Measurements from ENCODE around the gene NEDD8. TPM values are rescaled to one million over a fixed set of nuclear protein-coding genes. Genes with fewer than 3 reads are reported as not detected.
"Not testable (repeated sequence)": the region's sequence is repeated elsewhere in the genome, so short reads cannot be mapped to it uniquely, and the experiment has no call there.

The NEDD8 gene
- polyA plus RNA-seq, 3 donors from 2014 or later: 347 to 503 (median 373) TPM

GRCh38 chr14:24235804-24236688 lies 3.9 kb upstream of the NEDD8 start:
- H3K36me3 Mint-ChIP-seq: peaks cover 0 to 39% (median 27%) of the 10 kb centered on the region in 3 donors
- H3K27ac Mint-ChIP-seq: peak overlapping the region; percentile 38 to 83 (median 48)
- H3K9me3 Mint-ChIP-seq: no peaks in the 10 kb centered on the region
- no peak for DNase-seq
- H3K4me3 Mint-ChIP-seq: no peak overlapping the region
- peaks cover 2 to 15% (median 2%) of the 10 kb centered on the region in 3 donors for H3K27me3 Mint-ChIP-seq (ENCODE audit: low read depth in 3 of 3)
- H3K4me1 Mint-ChIP-seq: peaks cover 69 to 90% of the 10 kb centered on the region in 2 donors

GRCh38 chr14:24234095-24235005 lies 2.2 kb upstream of the NEDD8 start:
- H3K4me3 Mint-ChIP-seq: peak overlapping the region; percentile 11 to 99 (median 98)
- H3K4me1 Mint-ChIP-seq: peaks cover 56 to 76% of the 10 kb centered on the region in 2 donors
- H3K27me3 Mint-ChIP-seq (ENCODE audit: low read depth in 3 of 3): peaks cover 0 to 12% (median 0%) of the 10 kb centered on the region in 3 donors
- peak overlapping the region; percentile 22 to 94 (median 64) for H3K27ac Mint-ChIP-seq
- no peaks in the 10 kb centered on the region for H3K9me3 Mint-ChIP-seq
- peaks cover 0 to 29% (median 27%) of the 10 kb centered on the region in 3 donors for H3K36me3 Mint-ChIP-seq
- no peak for DNase-seq

GRCh38 chr14:24233538-24233866 lies 1.3 kb upstream of the NEDD8 start:
- H3K9me3 Mint-ChIP-seq: no peaks in the 10 kb centered on the region
- no peak for DNase-seq
- peak overlapping the region; percentile 98 to 99 (median 98) for H3K4me3 Mint-ChIP-seq
- peaks cover 0 to 10% (median 0%) of the 10 kb centered on the region in 3 donors for H3K27me3 Mint-ChIP-seq (ENCODE audit: low read depth in 3 of 3)
- peaks cover 0 to 26% (median 22%) of the 10 kb centered on the region in 3 donors for H3K36me3 Mint-ChIP-seq
- H3K27ac Mint-ChIP-seq: peak overlapping the region; percentile 94 to 99 (median 97)
- peaks cover 51 to 72% of the 10 kb centered on the region in 2 donors for H3K4me1 Mint-ChIP-seq

GRCh38 chr14:24232645-24233537 lies 724 bp upstream of the NEDD8 start, which contains the start of gene GMPR2:
Gene GMPR2 (plus strand): TSS chr14:24232929. CDS start chr14:24233254, 325 bp downstream.
- Mint-ChIP-seq H3K36me3 (peaks cover 0 to 20% (median 16%) of the 10 kb centered on the region in 3 donors), H3K9me3 (no peaks in the 10 kb centered on the region), H3K27ac (peak within 1 kb of the TSS; percentile 94 to 99 (median 97)), H3K4me3 (peak within 1 kb of the TSS; percentile 98 to 99 (median 98)), H3K27me3 (ENCODE audit: low read depth in 3 of 3) (peaks cover 0 to 10% (median 0%) of the 10 kb centered on the region in 3 donors), H3K4me1 (peaks cover 45 to 67% of the 10 kb centered on the region in 2 donors)
- DNase-seq: peak in 1 of 3 donors; percentile 15

GRCh38 chr14:24231263-24232120 lies 675 bp downstream of the NEDD8 start:
- H3K27me3 Mint-ChIP-seq (ENCODE audit: low read depth in 3 of 3): peaks cover 0 to 10% (median 0%) of the 10 kb centered on the region in 3 donors
- peaks cover 44 to 65% of the 10 kb centered on the region in 2 donors for H3K4me1 Mint-ChIP-seq
- H3K36me3 Mint-ChIP-seq: peaks cover 7 to 14% (median 9%) of the 10 kb centered on the region in 3 donors
- DNase-seq: no peak
- peak overlapping the region; percentile 98 to 99 (median 98) for H3K4me3 Mint-ChIP-seq
- H3K27ac Mint-ChIP-seq: peak overlapping the region; percentile 94 to 99 (median 97)
- H3K9me3 Mint-ChIP-seq: no peaks in the 10 kb centered on the region

GRCh38 chr14:24228902-24229301 lies 3.3 kb downstream of the NEDD8 start:
- Mint-ChIP-seq H3K9me3 (no peaks in the 10 kb centered on the region), H3K4me1 (peaks cover 35 to 52% of the 10 kb centered on the region in 2 donors), H3K27ac (no peak overlapping the region)

GRCh38 chr14:24226473-24226872 lies 5.7 kb downstream of the NEDD8 start:
- Mint-ChIP-seq H3K4me3 (no peak overlapping the region), H3K4me1 (peaks cover 16 to 31% of the 10 kb centered on the region in 2 donors), H3K27me3 (ENCODE audit: low read depth in 3 of 3) (no peaks in the 10 kb centered on the region), H3K27ac (no peak overlapping the region), H3K9me3 (no peaks in the 10 kb centered on the region), H3K36me3 (peaks cover 6 to 10% (median 7%) of the 10 kb centered on the region in 3 donors)
- DNase-seq: no peak

More at GRCh38 chr14:24228902-24229301, 3.3 kb downstream of the NEDD8 start:
- no peak overlapping the region for H3K4me3 Mint-ChIP-seq
- H3K27me3 Mint-ChIP-seq (ENCODE audit: low read depth in 3 of 3): peaks cover 0 to 2% (median 0%) of the 10 kb centered on the region in 3 donors
- peaks cover 7 to 10% (median 9%) of the 10 kb centered on the region in 3 donors for H3K36me3 Mint-ChIP-seq
- DNase-seq: no peak

GRCh38 chr14:24224618-24225071 lies 7.5 kb downstream of the NEDD8 start:
- Mint-ChIP-seq H3K27ac (peak overlapping the region in 3 of 6 donors; percentile 29 to 83 (median 42)), H3K27me3 (ENCODE audit: low read depth in 3 of 3) (no peaks in the 10 kb centered on the region), H3K4me1 (peaks cover 7 to 24% of the 10 kb centered on the region in 2 donors), H3K9me3 (no peaks in the 10 kb centered on the region), H3K36me3 (peaks cover 6 to 10% (median 7%) of the 10 kb centered on the region in 3 donors), H3K4me3 (no peak overlapping the region)
- no peak for DNase-seq

- H3K4me3 Mint-ChIP-seq; H3K27ac Mint-ChIP-seq; H3K27me3 Mint-ChIP-seq (ENCODE audit: low read depth in 3 of 3); H3K9me3 Mint-ChIP-seq; DNase-seq: not testable (repeated sequence)
- peaks cover 6 to 12% (median 11%) of the 10 kb centered on the region in 3 donors for H3K36me3 Mint-ChIP-seq
- H3K4me1 Mint-ChIP-seq: peaks cover 5 to 18% of the 10 kb centered on the region in 2 donors
Observed at GRCh38 chr14:24222987-24223386, 9.2 kb downstream of the NEDD8 start.

GRCh38 chr14:24219521-24219920 lies 12.6 kb downstream of the NEDD8 start:
- no peak for DNase-seq
- Mint-ChIP-seq H3K27me3 (ENCODE audit: low read depth in 3 of 3) (peaks cover 2 to 7% (median 3%) of the 10 kb centered on the region in 3 donors), H3K9me3 (no peaks in the 10 kb centered on the region), H3K36me3 (peaks cover 0 to 6% (median 5%) of the 10 kb centered on the region in 3 donors), H3K4me1 (peaks cover 22 to 23% of the 10 kb centered on the region in 2 donors), H3K4me3 (no peak overlapping the region), H3K27ac (peak overlapping the region in 2 of 6 donors; percentile 28 to 65)

- H3K9me3 Mint-ChIP-seq: no peaks in the 10 kb centered on the region
- H3K4me1 Mint-ChIP-seq: peaks cover 24 to 25% of the 10 kb centered on the region in 2 donors
- H3K27ac Mint-ChIP-seq: no peak overlapping the region
Observed at GRCh38 chr14:24219080-24219479, 13.1 kb downstream of the NEDD8 start.

GRCh38 chr14:24216876-24217275 lies 15.3 kb downstream of the NEDD8 start:
- Mint-ChIP-seq H3K27ac (peak overlapping the region; percentile 96 to 100 (median 98)), H3K27me3 (ENCODE audit: low read depth in 3 of 3) (peaks cover 6 to 19% (median 14%) of the 10 kb centered on the region in 3 donors), H3K4me1 (peaks cover 42 to 44% of the 10 kb centered on the region in 2 donors)
- H3K36me3 Mint-ChIP-seq, DNase-seq, H3K9me3 Mint-ChIP-seq, H3K4me3 Mint-ChIP-seq: not testable (repeated sequence)

More at GRCh38 chr14:24219080-24219479, 13.1 kb downstream of the NEDD8 start:
- Mint-ChIP-seq H3K36me3 (peaks cover 0 to 6% (median 3%) of the 10 kb centered on the region in 3 donors), H3K4me3 (no peak overlapping the region), H3K27me3 (ENCODE audit: low read depth in 3 of 3) (peaks cover 2 to 7% (median 7%) of the 10 kb centered on the region in 3 donors)
- DNase-seq: no peak

Measured in immature natural killer cell (primary cell).